ENCODE results near the gene P4HA2. TPM values are rescaled to one million over a fixed set of nuclear protein-coding genes. Genes with fewer than 3 reads are reported as not detected.
A peak's percentile ranks its signal among the peaks of the same experiment; 100 is the strongest.

Gene P4HA2
- total RNA-seq, 4 donors from 2014 or later = 22.1 to 53.5 (median 32.7) TPM

GRCh38 chr5:132274050-132274792, 46.6 kb upstream of the P4HA2 start:
- H3K4me3 ChIP-seq = no peak overlapping the region
- peak overlapping the region in 3 of 4 donors; percentile 24 to 60 (median 55) for H3K27ac ChIP-seq
- no peaks in the 10 kb centered on the region for H3K9me3 ChIP-seq
- TF ChIP-seq POLR2A (IDR thresholded peaks at IDR 0.05) = no peak
- TF ChIP-seq EP300 (IDR thresholded peaks at IDR 0.05; ENCODE audit: low read depth) = no peak
- peak in 1 of 3 donors; percentile 25 for TF ChIP-seq POLR2AphosphoS5 (IDR thresholded peaks at IDR 0.05)
- DNase-seq = peak; percentile 65
- no peaks in the 10 kb centered on the region for H3K27me3 ChIP-seq
- 58% methylated on average over 14 of the region's 14 CpGs; no CpG with 5 or more reads in 1 of the 2 donors for WGBS, 2 donors (ENCODE audit: low coverage in 1 of 2)
- H3K36me3 ChIP-seq = no peaks in the 10 kb centered on the region
- intact Hi-C loops (cut with DNase I; ENCODE audit: low total_unique reads) (no loop called here), in situ Hi-C loops (cut with MboI; ENCODE audit: low pct_ligation_motif_present in 1 of 4, low pct_unique_long_range_greater_than_20kb in 1 of 4, low sequenced_read_pairs in 3 of 4) (loop anchor here in 1 of 4 donors (25.0 kb wide), 1 partner anchor 263 kb away; the partner anchor contains the start of gene IL5)
- H3K4me1 ChIP-seq = peaks cover 3 to 57% (median 29%) of the 10 kb centered on the region in 4 donors

GRCh38 chr5:132273631-132274030, 46.0 kb upstream of the P4HA2 start:
- WGBS, 2 donors (ENCODE audit: low coverage in 1 of 2) = 66 to 100% methylated on average over 1 to 2 of the region's 2 CpGs
- H3K4me3 ChIP-seq = no peak overlapping the region
- peak overlapping the region; percentile 24 to 60 (median 52) for H3K27ac ChIP-seq
- peaks cover 7 to 53% (median 28%) of the 10 kb centered on the region in 4 donors for H3K4me1 ChIP-seq
- in situ Hi-C loops (cut with MboI; ENCODE audit: low pct_ligation_motif_present in 1 of 4, low pct_unique_long_range_greater_than_20kb in 1 of 4, low sequenced_read_pairs in 3 of 4) = loop anchor here in 1 of 4 donors (25.0 kb wide), 1 partner anchor 264 kb away; the partner anchor contains the start of gene IL5
- TF ChIP-seq POLR2AphosphoS5 (IDR thresholded peaks at IDR 0.05) = no peak
- no peak for TF ChIP-seq EP300 (IDR thresholded peaks at IDR 0.05; ENCODE audit: low read depth)
- TF ChIP-seq CTCF (IDR thresholded peaks at IDR 0.05) = no peak
- TF ChIP-seq POLR2A (IDR thresholded peaks at IDR 0.05) = no peak
- no peaks in the 10 kb centered on the region for H3K27me3 ChIP-seq
- intact Hi-C loops (cut with DNase I; ENCODE audit: low total_unique reads) = no loop called here
- no peak for DNase-seq
- H3K9me3 ChIP-seq = no peaks in the 10 kb centered on the region
- H3K36me3 ChIP-seq = no peaks in the 10 kb centered on the region

- in situ Hi-C loops (cut with MboI; ENCODE audit: low pct_ligation_motif_present in 1 of 4, low pct_unique_long_range_greater_than_20kb in 1 of 4, low sequenced_read_pairs in 3 of 4) (loop anchor here in 1 of 4 donors (25.0 kb wide), 1 partner anchor 265 kb away; the partner anchor contains the start of gene IL5), intact Hi-C loops (cut with DNase I; ENCODE audit: low total_unique reads) (no loop called here)
- TF ChIP-seq CTCF (IDR thresholded peaks at IDR 0.05) = peak; percentile 88 to 94 (median 91)
- no peak for TF ChIP-seq POLR2AphosphoS5 (IDR thresholded peaks at IDR 0.05)
- TF ChIP-seq POLR2A (IDR thresholded peaks at IDR 0.05) = no peak
- no peak for TF ChIP-seq EP300 (IDR thresholded peaks at IDR 0.05; ENCODE audit: low read depth)
- H3K9me3 ChIP-seq = no peaks in the 10 kb centered on the region
- 25 to 47% methylated on average over 5 to 37 of the region's 37 CpGs for WGBS, 2 donors (ENCODE audit: low coverage in 1 of 2)
- no peaks in the 10 kb centered on the region for H3K27me3 ChIP-seq
- H3K36me3 ChIP-seq = no peaks in the 10 kb centered on the region
- H3K27ac ChIP-seq = peak overlapping the region; percentile 22 to 60 (median 52)
- H3K4me1 ChIP-seq = peaks cover 5 to 44% (median 20%) of the 10 kb centered on the region in 4 donors
- peak; percentile 73 for DNase-seq
- peak overlapping the region in 1 of 4 donors; percentile 39 for H3K4me3 ChIP-seq
Observed at GRCh38 chr5:132272311-132273210, 44.9 kb upstream of the P4HA2 start.

GRCh38 chr5:132271251-132272246, 43.9 kb upstream of the P4HA2 start:
- no peak for DNase-seq
- Histone ChIP-seq H3K27ac (peak overlapping the region in 1 of 4 donors; percentile 49), H3K36me3 (no peaks in the 10 kb centered on the region), H3K9me3 (no peaks in the 10 kb centered on the region), H3K27me3 (no peaks in the 10 kb centered on the region), H3K4me1 (peaks cover 5 to 40% (median 19%) of the 10 kb centered on the region in 4 donors), H3K4me3 (no peak overlapping the region)
- WGBS, 2 donors (ENCODE audit: low coverage in 1 of 2) = 82% methylated on average over 27 to 77 of the region's 77 CpGs
- intact Hi-C loops (cut with DNase I; ENCODE audit: low total_unique reads) = no loop called here
- no peak for TF ChIP-seq EP300 (IDR thresholded peaks at IDR 0.05; ENCODE audit: low read depth)
- TF ChIP-seq POLR2AphosphoS5 (IDR thresholded peaks at IDR 0.05) = no peak
- TF ChIP-seq CTCF (IDR thresholded peaks at IDR 0.05) = no peak
- no peak for TF ChIP-seq POLR2A (IDR thresholded peaks at IDR 0.05)
- in situ Hi-C loops (cut with MboI; ENCODE audit: low pct_ligation_motif_present in 1 of 4, low pct_unique_long_range_greater_than_20kb in 1 of 4, low sequenced_read_pairs in 3 of 4) = loop anchor here in 1 of 4 donors (25.0 kb wide), 1 partner anchor 266 kb away; the partner anchor contains the start of gene IL5
